GM04503 (cell line): ENCODE measurements around the gene CALN1.

Experiments used
- DNase-seq: peaks from one replicate; pipeline ENCODE4 v3.0.0-alpha.2; 2012; ENCODE audit warnings: low read depth

The CALN1 gene

GRCh38 chr7:72182036-72182435 lies 230.1 kb downstream of the CALN1 start:
- no peak for DNase-seq

- DNase-seq, result no peak
Measured at GRCh38 chr7:72176875-72177274, 235.3 kb downstream of the CALN1 start.

GRCh38 chr7:72170475-72170874 lies 241.7 kb downstream of the CALN1 start:
- DNase-seq, result no peak

DNA sequence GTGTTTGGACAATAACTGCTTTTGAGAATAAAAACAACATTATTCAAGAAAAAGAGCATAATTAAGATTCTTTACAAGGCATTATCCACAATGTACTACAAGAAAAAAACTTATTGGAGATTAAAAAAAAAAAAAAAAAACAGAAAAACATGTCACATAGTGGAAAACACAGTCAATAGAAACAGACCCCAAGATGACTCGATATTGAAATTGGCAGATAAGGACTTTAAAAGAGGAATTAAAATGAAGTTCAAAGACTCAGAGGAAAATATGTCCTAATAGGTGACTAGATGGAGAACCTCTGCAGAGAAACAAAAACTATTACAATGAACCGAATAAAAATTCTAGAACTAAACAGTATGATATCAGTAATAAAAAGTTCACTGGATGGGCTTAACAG lies 248.9 kb downstream of the CALN1 start:
- no peak for DNase-seq

DNA sequence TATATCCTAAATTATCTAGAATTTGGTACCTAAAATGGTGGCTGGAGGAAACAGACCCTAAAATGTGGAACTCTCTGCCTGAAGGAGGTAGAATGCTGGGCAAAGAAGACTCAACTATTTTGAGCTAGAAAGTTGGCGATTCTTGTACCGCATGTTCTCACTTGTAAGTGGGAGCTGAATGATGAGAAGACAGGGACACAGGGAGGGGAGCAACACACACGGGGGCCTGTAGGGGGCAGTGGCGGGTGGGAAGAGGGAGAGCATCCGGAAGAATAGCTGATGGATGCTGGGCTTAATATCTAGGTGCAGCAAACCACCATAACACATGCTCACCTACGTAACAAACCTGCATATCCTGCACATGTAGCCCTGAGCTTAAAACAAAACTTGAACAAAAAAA lies 250.6 kb downstream of the CALN1 start:
- no peak for DNase-seq

DNA sequence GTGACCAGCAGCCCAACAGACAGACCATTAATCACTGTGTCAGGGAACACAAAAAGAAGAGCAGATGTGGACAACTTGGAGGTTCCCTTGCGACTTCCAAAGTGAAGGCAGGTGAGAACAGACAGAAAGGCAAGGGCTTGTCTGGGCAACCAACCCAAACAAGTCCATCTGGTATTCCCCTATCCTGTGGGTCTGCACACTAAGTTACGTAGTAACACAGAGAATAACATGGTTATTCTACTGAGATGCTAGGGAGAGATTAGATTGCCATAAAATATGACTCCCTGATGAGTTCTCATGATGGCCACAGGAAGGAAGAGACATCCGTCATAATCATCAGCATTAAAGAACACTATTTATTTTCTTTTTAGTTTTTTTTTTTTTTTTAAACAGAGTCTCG lies 252.2 kb downstream of the CALN1 start:
- DNase-seq, result no peak

DNA sequence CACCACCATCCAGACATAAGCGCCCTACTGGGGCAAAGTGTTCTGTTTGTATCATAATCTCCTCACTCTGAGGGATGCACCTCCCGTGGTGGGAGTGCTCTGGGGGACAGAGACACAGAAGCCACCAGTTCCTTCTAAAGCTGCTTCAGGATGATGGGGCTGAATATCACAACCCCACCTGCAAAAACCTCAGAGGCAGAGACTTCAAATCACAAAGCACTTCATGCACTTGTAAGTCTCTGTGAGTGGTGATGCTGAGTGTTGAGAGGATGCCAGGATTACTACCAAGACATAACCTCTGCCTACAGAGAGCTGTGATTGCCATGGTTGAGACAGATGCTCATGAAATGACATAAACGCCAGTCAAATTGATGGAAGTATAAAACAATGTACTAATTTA lies 255.5 kb downstream of the CALN1 start:
- DNase-seq, result no peak

GRCh38 chr7:72153132-72153512 lies 259.0 kb downstream of the CALN1 start:
- no peak for DNase-seq

GRCh38 chr7:72152161-72153131 lies 259.7 kb downstream of the CALN1 start:
- no peak for DNase-seq

GRCh38 chr7:72140566-72140965 lies 271.6 kb downstream of the CALN1 start:
- DNase-seq, result no peak

GRCh38 chr7:72127136-72127535 lies 285.0 kb downstream of the CALN1 start:
- DNase-seq, result no peak

DNA sequence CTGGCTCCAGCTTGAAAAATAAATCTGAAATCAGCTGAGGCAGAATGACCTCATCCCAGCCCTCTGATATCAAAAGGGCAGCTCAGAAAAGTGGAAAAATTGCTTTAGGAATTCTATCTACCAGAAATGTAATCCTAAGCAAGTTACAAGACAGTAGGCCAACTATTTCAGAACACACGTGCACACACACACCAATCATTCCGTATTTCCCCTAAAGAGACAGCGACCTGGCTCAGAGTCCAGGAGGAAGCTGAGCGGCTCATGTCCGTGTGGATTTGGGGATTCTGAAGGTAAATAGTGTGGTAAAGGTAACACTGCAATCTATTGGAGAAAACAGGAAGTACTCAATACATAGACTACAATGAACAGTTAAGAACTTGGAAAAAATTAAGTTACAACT lies 288.2 kb downstream of the CALN1 start:
- no peak for DNase-seq

DNA sequence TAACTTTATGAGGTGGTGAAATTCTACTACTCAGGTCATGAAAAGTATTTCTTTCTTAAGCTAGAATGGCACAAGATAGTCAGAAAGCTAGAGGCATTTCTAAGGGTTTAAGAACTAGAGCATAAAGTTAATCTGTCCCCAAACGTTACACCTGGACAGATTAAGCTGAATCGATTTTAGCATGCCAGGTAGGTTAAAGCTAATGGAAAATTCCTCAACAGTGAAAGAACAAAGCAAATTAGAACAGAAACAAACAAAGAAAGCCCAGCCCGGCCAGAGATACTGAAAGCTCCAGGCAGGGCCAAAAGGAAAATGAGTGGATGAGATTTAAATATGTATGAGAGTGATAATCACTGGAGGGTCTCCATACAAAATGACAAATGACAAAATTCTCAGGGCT lies 293.8 kb downstream of the CALN1 start:
- DNase-seq, result no peak

DNA sequence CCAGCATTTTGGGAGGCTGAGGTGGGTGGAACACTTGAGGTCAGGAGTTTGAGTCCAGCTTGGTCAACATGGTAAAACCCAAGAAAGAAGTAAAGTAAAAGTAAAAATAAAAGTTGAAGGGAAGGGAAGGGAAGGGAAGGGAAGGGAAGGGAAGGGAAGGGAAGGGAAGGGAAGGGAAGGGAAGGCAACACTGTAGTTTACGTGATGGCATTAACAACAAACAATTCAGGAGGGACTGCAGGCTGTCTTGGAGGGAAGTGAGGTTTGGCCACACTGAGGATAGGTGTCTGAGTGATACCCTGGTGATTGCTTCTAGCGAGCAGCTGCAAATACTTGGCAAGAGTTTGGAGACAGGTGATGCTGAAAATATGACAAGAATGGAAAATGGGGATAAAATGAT lies 298.0 kb downstream of the CALN1 start:
- DNase-seq, result no peak

DNA sequence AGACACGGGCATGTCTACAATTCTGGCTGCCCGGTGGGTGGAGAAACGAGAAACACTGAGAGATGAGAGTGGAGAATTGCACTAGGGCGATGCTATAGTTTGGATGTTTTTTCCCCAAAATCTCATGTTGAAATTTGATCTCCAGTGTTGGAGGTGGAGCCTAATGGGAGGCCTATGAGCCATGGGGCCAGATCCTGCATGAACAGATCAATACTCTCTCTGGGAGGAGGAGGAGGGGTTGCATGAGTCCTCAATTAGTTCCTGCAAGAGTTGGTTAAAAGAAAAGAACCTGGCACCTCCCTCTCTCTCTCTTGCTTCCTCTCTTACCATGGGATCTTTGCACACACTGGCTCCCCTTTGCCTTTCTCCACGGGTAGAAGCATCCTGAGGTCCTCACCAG lies 299.1 kb downstream of the CALN1 start:
- no peak for DNase-seq

GRCh38 chr7:72112530-72112929 lies 299.6 kb downstream of the CALN1 start:
- DNase-seq, result no peak

DNA sequence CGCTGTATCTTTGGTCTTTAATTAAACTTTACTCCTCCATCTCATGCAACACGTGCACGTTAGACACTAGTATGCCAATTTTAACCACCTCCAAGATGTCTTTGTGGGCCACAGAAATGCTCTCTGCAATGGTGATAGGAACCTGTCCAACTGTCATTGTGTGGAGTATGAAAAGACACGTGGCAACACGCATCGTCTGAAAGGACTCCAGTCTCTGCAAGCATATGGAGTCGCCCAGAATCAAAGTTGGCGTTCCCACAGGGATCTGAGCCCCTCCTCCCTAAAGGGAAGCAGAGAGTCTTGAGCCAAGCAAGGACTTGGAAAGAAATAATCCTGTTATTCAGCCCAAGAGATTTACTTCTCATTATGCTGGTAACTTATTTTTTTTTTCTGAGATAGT lies 301.1 kb downstream of the CALN1 start:
- DNase-seq, result no peak

DNA sequence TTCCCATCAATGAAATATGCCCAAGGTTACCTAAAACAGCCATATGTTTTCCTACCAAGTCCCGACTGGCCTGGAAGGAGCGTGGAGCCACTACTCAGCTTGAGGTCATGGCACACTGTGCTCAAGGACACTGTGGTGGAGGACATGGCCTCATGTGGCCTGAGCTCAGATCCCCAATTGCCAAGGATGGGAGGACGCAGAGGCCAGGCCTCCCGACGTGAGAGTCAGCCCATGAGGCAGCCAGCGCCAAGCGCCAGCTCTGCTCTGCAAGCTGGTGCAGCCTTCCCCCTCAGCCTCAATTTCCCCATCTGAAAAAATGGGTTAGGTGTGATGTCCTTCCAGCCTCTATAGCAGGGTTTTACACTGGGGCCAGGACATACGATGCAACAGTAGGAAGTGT lies 302.6 kb downstream of the CALN1 start:
- DNase-seq, result no peak

GRCh38 chr7:72106405-72106804 lies 305.7 kb downstream of the CALN1 start:
- no peak for DNase-seq

DNA sequence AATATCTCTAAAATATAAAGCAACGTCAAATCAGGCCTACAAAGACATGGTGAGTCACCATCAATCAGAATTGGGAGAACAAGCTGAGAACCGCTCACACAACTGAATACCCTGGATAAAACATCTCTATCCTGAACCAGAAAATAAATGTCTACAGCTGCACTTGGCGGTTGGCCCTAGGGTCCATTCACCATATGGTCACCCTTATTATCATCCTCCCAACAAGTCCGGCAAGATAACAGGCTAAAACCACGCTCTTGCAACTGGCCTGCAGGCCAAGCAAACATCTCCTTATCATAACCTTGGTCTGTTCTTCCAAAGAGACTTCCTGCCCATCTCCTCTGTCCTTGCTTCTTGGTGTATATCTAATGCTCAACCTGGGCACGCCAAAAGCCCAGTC lies 310.7 kb downstream of the CALN1 start:
- DNase-seq, result no peak

GRCh38 chr7:72099784-72100183 lies 312.4 kb downstream of the CALN1 start:
- no peak for DNase-seq

- no peak for DNase-seq
Measured at GRCh38 chr7:72098807-72099580, 313.1 kb downstream of the CALN1 start.

GRCh38 chr7:72097226-72097625 lies 314.9 kb downstream of the CALN1 start:
- DNase-seq, result no peak
